ENCODE measurements around the gene FAM78B.

- TF ChIP-seq CTCF (IDR thresholded peaks at IDR 0.05; ENCODE audit: low read length): no peak
- no peak for TF ChIP-seq EZH2 (IDR thresholded peaks at IDR 0.05; ENCODE audit: borderline replicate concordance, low read length)
These were observed 30.8 kb upstream of the FAM78B start for GRCh38 chr1:166197597-166197996.

Data from OCI-LY1 (cell line).